ENCODE measurements around the gene PCNT.

DNA sequence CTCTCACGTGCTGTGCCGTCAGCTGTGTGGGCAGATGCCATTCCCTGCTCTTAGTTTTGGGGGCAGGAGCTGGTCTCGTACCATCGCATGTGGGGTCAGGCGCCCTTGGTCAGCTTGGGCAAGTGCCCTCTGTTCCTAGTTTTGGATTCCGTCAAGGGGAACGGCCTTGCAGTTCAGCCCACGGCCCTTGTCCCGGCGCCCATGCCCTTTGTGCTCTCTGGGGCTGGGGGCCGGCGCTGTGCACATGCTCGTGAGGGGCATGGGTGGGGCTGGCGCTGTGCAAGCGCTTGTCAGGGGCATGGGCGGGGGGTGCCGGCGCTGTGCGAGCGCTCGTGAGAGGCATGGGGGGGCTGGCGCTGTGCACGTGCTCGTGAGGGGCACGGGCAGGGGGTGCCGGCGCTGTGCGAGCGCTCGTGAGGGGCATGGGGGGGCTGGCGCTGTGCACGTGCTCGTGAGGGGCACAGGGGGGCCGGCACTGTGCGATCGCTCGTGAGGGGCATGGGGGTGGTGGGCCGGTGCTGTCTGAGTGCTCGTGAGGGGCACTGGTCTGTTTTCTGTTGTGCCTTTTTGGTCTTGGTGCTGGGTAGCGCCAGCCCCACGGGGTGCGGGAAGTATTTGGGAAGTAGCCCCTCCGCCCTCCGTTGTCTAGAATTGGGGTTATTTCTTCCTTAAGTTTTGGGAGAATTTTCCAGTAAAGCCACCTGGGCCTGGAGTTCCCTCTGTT lies 105.2 kb downstream of the PCNT start:
- no peak for TF ChIP-seq CTCF (IDR thresholded peaks at IDR 0.05)
- no peak for TF ChIP-seq ZFX (IDR thresholded peaks at IDR 0.05; ENCODE audit: borderline replicate concordance)

Data from 22Rv1 (cell line).